Endodermal cell (in vitro differentiated cells): ENCODE results near the gene LMAN1. TPM values are rescaled to one million over a fixed set of nuclear protein-coding genes. Genes with fewer than 3 reads are reported as not detected.

Experiments
- DNase-seq: peaks from one replicate; pipeline ENCODE4 v3.0.0-alpha.2; 2017
- H3K27ac ChIP-seq: 2 replicates; pipeline ENCODE4 v1.5.1; 2013; ENCODE audit warnings: mild to moderate bottlenecking, low read depth, low read length, moderate library complexity
- H3K27me3 ChIP-seq: 2 replicates; pipeline ENCODE4 v1.6.1; 2013; ENCODE audit warnings: mild to moderate bottlenecking, low read length, moderate library complexity; ENCODE audit not compliant: insufficient read depth, control insufficient read depth, poor library complexity, severe bottlenecking
- H3K36me3 ChIP-seq: 2 replicates; pipeline ENCODE4 v1.7.0; 2013; ENCODE audit warnings: mild to moderate bottlenecking, low read length, moderate library complexity; ENCODE audit not compliant: control insufficient read depth, insufficient read depth
- H3K4me1 ChIP-seq: one replicate; pipeline ENCODE4 v1.7.0; 2013; ENCODE audit warnings: low read length; ENCODE audit not compliant: control insufficient read depth, insufficient read depth
- H3K4me3 ChIP-seq: 2 replicates; pipeline ENCODE4 v1.5.1; 2013; ENCODE audit warnings: mild to moderate bottlenecking, low read length, moderate library complexity
- H3K9ac ChIP-seq: 2 replicates; pipeline ENCODE4 v1.6.1; 2013; ENCODE audit warnings: mild to moderate bottlenecking, low read length, moderate library complexity; ENCODE audit not compliant: poor library complexity, severe bottlenecking; ENCODE audit errors: extremely low read depth
- H3K9me3 ChIP-seq: 2 replicates; pipeline ENCODE4 v1.6.1; 2013; ENCODE audit warnings: mild to moderate bottlenecking, low read length, moderate library complexity; ENCODE audit not compliant: control insufficient read depth
- H3K27ac Mint-ChIP-seq: 2 replicates; pipeline ENCODE4 v1.8.0; 2020; ENCODE audit warnings: mixed read lengths
- H3K27me3 Mint-ChIP-seq: 2 replicates; pipeline ENCODE4 v1.8.0; 2021; ENCODE audit warnings: mild to moderate bottlenecking, mixed read lengths; ENCODE audit not compliant: insufficient read depth
- H3K36me3 Mint-ChIP-seq: 2 replicates; pipeline ENCODE4 v1.8.0; 2020; ENCODE audit warnings: low read depth, mixed read lengths
- H3K4me1 Mint-ChIP-seq: 2 replicates; pipeline ENCODE4 v1.8.0; 2020; ENCODE audit warnings: mixed read lengths
- H3K4me3 Mint-ChIP-seq: 2 replicates; pipeline ENCODE4 v1.8.0; 2020; ENCODE audit warnings: mild to moderate bottlenecking, moderate library complexity, mixed read lengths
- H3K9me3 Mint-ChIP-seq: 2 replicates; pipeline ENCODE4 v1.8.0; 2020; ENCODE audit warnings: mild to moderate bottlenecking, mixed read lengths
- WGBS, 2 experiments: methylation state at CpG; one replicate each; pipeline versions ENCODE4 v1.1.5 to v1.1.7; 2013; ENCODE audit warnings: missing lambda C conversion rate in 2 of 2, mixed read lengths in 1 of 2; ENCODE audit not compliant: insufficient coverage in 1 of 2, insufficient read length in 1 of 2; 5-methylcytosine and 5-hydroxymethylcytosine counted together
- total RNA-seq, 2 donors: library from RNA; stranded (reverse); fragmentation: NEBNext Ultra II Directional in 1 of 2; extraction: Animal tissue kit (Norgen Biotek cat#: 25700) in 1 of 2; gene quantifications; 2 replicates in 1 of 2; 3 replicates in 1 of 2; pipeline ENCODE4 v1.2.1, GENCODE V29; 2021
- TF ChIP-seq, protein P1 (sequence below): fragments of 200-600 bp; sonication (generic); conservative IDR thresholded peaks from 2 replicates; pipeline ENCODE4 v1.5.0; 2021; ENCODE audit warnings: antibody characterized with exemption, mild to moderate bottlenecking

Gene LMAN1
- total RNA-seq, 2 donors from 2014 or later: 82.9 to 125 TPM

DNA sequence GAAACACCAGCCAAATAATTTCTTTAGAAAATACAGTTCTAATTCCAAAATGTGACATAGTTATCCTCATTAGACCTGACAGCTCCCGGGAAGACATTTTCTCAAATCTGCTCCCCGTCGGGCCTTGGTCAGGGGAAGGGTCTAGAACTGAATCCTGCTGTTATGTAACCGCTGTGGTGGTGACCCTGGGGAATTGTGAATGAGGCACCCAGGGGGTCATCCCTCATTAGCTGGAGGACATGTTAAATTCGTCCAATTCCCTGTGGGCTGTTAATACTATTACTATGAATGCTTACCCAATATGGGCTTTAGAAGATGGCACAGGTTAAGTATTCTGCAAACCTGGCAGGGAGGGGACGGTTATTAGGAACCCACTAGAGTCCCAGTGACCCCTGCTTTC lies 52.4 kb downstream of the LMAN1 start:
- Mint-ChIP-seq H3K4me3 (no peak overlapping the region), H3K9me3 (no peaks in the 10 kb centered on the region), H3K4me1 (no peaks in the 10 kb centered on the region), H3K27me3 (peaks cover 62% of the 10 kb centered on the region), H3K36me3 (no peaks in the 10 kb centered on the region), H3K27ac (no peak overlapping the region)
- peaks cover 57% of the 10 kb centered on the region for H3K27me3 ChIP-seq
- H3K4me3 ChIP-seq: no peak overlapping the region
- 81 to 88% methylated on average over 2 to 6 of the region's 6 CpGs for WGBS, 2 experiments
- no peaks in the 10 kb centered on the region for H3K36me3 ChIP-seq
- DNase-seq: no peak
- H3K27ac ChIP-seq: no peak overlapping the region
- TF ChIP-seq, protein P1, sequence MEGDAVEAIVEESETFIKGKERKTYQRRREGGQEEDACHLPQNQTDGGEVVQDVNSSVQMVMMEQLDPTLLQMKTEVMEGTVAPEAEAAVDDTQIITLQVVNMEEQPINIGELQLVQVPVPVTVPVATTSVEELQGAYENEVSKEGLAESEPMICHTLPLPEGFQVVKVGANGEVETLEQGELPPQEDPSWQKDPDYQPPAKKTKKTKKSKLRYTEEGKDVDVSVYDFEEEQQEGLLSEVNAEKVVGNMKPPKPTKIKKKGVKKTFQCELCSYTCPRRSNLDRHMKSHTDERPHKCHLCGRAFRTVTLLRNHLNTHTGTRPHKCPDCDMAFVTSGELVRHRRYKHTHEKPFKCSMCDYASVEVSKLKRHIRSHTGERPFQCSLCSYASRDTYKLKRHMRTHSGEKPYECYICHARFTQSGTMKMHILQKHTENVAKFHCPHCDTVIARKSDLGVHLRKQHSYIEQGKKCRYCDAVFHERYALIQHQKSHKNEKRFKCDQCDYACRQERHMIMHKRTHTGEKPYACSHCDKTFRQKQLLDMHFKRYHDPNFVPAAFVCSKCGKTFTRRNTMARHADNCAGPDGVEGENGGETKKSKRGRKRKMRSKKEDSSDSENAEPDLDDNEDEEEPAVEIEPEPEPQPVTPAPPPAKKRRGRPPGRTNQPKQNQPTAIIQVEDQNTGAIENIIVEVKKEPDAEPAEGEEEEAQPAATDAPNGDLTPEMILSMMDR: no peak
- H3K4me1 ChIP-seq: no peaks in the 10 kb centered on the region
- no peaks in the 10 kb centered on the region for H3K9me3 ChIP-seq
- no peak overlapping the region for H3K9ac ChIP-seq

DNA sequence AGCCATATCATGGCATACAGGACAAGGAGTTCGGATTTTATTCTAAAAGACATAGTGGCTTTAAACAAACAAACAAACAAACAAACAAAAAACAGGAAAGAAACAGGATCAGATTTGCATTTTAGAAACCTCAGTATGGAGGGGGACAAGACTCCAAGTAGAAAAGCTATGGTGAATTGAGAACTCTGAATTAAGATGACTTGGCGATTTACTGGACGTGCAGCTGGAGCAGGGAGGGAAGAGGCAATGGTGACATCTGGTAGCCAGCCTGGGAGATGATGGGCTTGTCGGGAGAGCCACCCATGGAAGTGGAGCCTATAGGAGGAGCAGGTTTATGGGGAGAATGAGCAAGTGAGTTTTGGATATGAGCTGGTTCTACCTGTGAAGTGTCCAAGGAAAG lies 53.8 kb downstream of the LMAN1 start:
- peaks cover 51% of the 10 kb centered on the region for H3K27me3 Mint-ChIP-seq

GRCh38 chr18:59303656-59304195 lies 55.3 kb downstream of the LMAN1 start:
- Histone ChIP-seq H3K36me3 (no peaks in the 10 kb centered on the region), H3K27me3 (peaks cover 32% of the 10 kb centered on the region), H3K27ac (no peak overlapping the region), H3K4me3 (no peak overlapping the region), H3K9me3 (no peaks in the 10 kb centered on the region), H3K9ac (no peak overlapping the region), H3K4me1 (no peaks in the 10 kb centered on the region)
- H3K9me3 Mint-ChIP-seq: no peaks in the 10 kb centered on the region
- H3K4me1 Mint-ChIP-seq: peaks cover under 1% of the 10 kb centered on the region
- no peak for DNase-seq
- H3K36me3 Mint-ChIP-seq: no peaks in the 10 kb centered on the region
- no peak overlapping the region for H3K27ac Mint-ChIP-seq
- 84 to 100% methylated on average over 3 to 9 of the region's 9 CpGs for WGBS, 2 experiments
- H3K4me3 Mint-ChIP-seq: no peak overlapping the region
- TF ChIP-seq, protein P1: no peak
- H3K27me3 Mint-ChIP-seq: peaks cover 42% of the 10 kb centered on the region

More for the DNA sequence above, 53.8 kb downstream of the LMAN1 start:
- no peak for DNase-seq
- Histone ChIP-seq H3K4me1 (no peaks in the 10 kb centered on the region), H3K4me3 (no peak overlapping the region), H3K9ac (no peak overlapping the region), H3K36me3 (no peaks in the 10 kb centered on the region), H3K9me3 (no peaks in the 10 kb centered on the region), H3K27me3 (peaks cover 48% of the 10 kb centered on the region), H3K27ac (no peak overlapping the region)
- Mint-ChIP-seq H3K27ac (no peak overlapping the region), H3K36me3 (no peaks in the 10 kb centered on the region), H3K9me3 (no peaks in the 10 kb centered on the region), H3K4me3 (no peak overlapping the region), H3K4me1 (no peaks in the 10 kb centered on the region)
- WGBS, 2 experiments: 85 to 87% methylated on average over 2 to 4 of the region's 4 CpGs
- TF ChIP-seq, protein P1: no peak
